Memory B cell (primary cell): ENCODE measurements around the gene DNAI1.

Experiments used
- ATAC-seq: fragments of 150-1000 bp; cut with Tn5 transposase; 2 replicates; pipeline ENCODE4 v1.10.0; 2021; ENCODE audit warnings: low read depth, mild to moderate bottlenecking, moderate library complexity
- DNase-seq, 2 donors: peaks; one replicate each; pipeline ENCODE4 v3.0.0; 2022; ENCODE audit warnings: low spot score in 2 of 2
- H3K27ac Mint-ChIP-seq: one replicate; pipeline ENCODE4 v1.8.0; 2022; ENCODE audit warnings: mild to moderate bottlenecking, moderate library complexity, mixed read lengths
- H3K27me3 Mint-ChIP-seq: one replicate; pipeline ENCODE4 v1.8.0; 2022; ENCODE audit warnings: mixed read lengths
- H3K36me3 Mint-ChIP-seq: one replicate; pipeline ENCODE4 v1.8.0; 2022; ENCODE audit warnings: mild to moderate bottlenecking, mixed read lengths
- H3K4me1 Mint-ChIP-seq: one replicate; pipeline ENCODE4 v1.8.0; 2022; ENCODE audit warnings: mixed read lengths
- H3K4me3 Mint-ChIP-seq: one replicate; pipeline ENCODE4 v1.8.0; 2022; ENCODE audit warnings: mild to moderate bottlenecking, moderate library complexity, mixed read lengths
- H3K9me3 Mint-ChIP-seq: one replicate; pipeline ENCODE4 v1.8.0; 2022; ENCODE audit warnings: mixed read lengths

The DNAI1 gene

DNA sequence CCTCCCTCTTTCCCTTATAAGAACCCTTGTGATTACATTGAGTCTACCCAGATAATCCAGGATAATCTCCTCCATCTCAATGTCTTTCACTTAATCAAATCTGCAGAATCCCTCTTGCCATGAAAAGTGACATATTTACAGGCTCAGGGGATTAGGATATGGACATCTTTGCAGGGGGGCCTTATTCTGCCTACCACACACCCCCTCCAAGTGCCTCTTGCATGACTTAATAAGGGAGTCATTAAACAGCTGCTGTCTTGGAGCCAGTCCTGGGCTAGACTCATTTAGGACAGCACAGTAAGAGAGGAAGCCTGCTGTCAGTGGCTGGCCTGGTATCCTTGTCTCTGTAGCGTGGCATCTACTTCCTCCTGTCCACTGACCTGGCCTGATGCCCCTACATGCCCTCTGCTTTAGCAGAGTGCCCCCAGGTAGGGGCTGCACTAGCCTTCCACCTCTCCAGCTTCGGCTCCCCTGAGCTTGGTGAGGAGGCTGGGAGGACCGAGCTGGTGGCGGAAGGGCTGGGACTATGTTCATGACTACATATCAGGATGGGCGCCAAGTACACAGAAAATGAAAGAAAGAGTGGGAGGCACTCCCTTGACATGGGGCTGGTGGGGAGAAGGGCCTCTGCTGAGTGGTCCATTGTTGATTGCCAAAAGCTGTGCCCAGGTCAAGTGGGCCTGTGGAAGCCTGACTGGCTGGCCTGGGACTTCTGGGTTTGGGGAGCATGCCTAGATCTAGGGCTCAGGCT is 46.9 kb downstream of the DNAI1 start:
- DNase-seq = no peak
- Mint-ChIP-seq H3K36me3 (no peaks in the 10 kb centered on the region), H3K9me3 (no peaks in the 10 kb centered on the region), H3K4me3 (no peak overlapping the region), H3K27me3 (peaks cover 5% of the 10 kb centered on the region), H3K4me1 (peaks cover 1% of the 10 kb centered on the region), H3K27ac (no peak overlapping the region)
- ATAC-seq = no peak

DNA sequence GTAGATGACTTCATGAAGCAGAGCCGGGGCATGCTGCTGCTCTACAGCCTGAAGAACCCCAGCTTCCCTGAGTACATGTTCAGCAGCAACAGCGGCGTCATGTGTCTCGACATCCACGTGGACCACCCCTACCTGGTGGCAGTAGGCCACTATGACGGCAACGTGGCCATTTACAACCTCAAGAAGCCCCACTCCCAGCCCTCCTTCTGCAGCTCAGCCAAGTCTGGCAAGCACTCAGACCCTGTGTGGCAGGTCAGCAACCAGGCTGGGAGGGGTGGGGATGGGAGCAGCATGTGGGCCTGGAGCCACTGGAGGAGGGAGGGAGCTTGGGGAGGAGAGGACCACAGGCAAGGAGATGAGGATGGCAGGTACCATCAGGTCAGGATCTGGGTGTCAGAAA is 48.0 kb downstream of the DNAI1 start:
- peaks cover 7% of the 10 kb centered on the region for H3K27me3 Mint-ChIP-seq
- DNase-seq = no peak
- no peaks in the 10 kb centered on the region for H3K36me3 Mint-ChIP-seq
- no peak overlapping the region for H3K4me3 Mint-ChIP-seq
- no peak overlapping the region for H3K27ac Mint-ChIP-seq
- no peaks in the 10 kb centered on the region for H3K4me1 Mint-ChIP-seq
- H3K9me3 Mint-ChIP-seq = no peaks in the 10 kb centered on the region
- ATAC-seq = no peak

DNA sequence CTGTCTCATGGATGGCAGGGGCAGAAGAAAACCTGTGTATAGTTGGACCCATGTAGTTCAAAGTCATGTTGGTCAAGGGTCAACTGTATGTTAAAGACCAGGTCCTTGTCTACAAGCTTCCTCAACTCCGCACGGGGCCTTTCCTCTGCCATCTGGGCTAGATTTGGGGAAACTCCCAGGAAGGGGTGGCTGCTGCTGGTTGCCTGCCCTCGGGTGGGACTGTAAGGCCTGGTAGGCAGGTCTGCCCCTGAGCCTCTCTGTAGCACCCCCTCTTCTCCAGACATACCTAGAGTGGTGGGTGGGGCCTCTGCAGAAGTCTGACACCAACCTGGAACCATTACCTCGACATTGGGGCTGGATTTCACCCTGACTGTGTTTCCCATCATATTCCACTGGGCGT is 49.0 kb downstream of the DNAI1 start:
- no peak overlapping the region for H3K4me3 Mint-ChIP-seq
- H3K27ac Mint-ChIP-seq = no peak overlapping the region
- no peaks in the 10 kb centered on the region for H3K36me3 Mint-ChIP-seq
- no peaks in the 10 kb centered on the region for H3K4me1 Mint-ChIP-seq
- ATAC-seq (no peak), DNase-seq (no peak)
- peaks cover 7% of the 10 kb centered on the region for H3K27me3 Mint-ChIP-seq
- H3K9me3 Mint-ChIP-seq = no peaks in the 10 kb centered on the region

DNA sequence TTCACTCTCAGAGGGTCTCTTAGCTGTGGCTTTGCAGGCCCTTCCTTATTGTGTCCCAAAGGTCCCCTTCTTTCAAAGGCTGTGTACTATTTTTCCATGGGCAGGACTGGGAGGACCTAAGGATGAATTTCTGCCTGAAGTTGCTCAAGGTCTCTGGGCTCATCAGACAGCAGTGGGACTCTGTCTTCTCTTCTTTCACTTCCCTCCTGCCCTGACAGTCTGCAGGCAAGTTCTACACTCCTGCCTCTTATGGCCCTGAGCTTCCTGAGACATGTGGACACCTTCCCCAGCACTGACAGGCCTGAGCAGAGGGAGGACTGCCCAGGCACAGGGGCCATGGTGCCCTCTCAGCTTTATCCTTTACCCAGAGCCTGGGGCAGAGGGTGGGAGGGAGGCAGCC is 49.4 kb downstream of the DNAI1 start:
- H3K27ac Mint-ChIP-seq = no peak overlapping the region
- peaks cover 7% of the 10 kb centered on the region for H3K27me3 Mint-ChIP-seq
- H3K4me1 Mint-ChIP-seq = no peaks in the 10 kb centered on the region
- no peaks in the 10 kb centered on the region for H3K36me3 Mint-ChIP-seq
- no peak for DNase-seq
- no peaks in the 10 kb centered on the region for H3K9me3 Mint-ChIP-seq
- H3K4me3 Mint-ChIP-seq = no peak overlapping the region
- no peak for ATAC-seq

DNA sequence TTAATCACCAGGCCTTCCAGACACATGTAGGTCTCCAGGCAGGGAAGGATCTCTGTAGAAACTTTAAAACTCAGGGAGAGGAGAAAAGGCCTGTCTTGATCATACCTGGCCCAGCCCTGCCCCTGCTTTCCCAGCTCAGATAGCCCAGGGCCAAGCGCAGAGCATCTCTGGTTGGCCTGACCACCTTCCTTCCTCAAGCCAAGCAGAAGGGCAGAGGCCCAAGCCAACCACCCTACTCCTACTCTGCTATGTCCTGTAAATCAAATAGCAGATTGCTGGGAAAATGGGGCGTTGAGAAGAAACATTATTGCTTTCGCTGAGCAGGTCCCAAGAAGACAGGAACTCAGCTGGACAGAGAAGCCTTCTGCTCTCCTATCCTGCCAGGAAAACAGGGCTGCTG is 49.9 kb downstream of the DNAI1 start:
- no peaks in the 10 kb centered on the region for H3K4me1 Mint-ChIP-seq
- H3K27ac Mint-ChIP-seq = no peak overlapping the region

DNA sequence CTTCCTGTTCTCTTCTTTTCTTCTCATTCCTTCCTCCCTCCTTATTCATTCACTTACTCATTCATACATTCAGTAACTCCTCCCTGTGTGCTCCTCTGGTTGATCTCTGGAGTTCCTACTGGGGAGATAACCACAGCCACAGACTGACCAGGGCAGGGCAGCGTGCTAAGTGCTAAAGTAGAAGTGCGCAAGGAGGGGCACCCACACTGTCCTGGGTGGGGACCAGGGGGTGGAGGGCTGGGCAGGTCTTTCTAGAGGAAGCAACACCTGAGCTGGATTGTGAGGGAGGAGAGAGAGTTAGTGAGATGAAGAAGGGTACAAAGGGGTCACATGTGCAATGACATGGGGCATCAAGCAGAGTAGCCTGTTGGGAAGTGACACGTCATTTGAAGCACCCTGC is 50.3 kb downstream of the DNAI1 start:
- ATAC-seq (no peak), DNase-seq (no peak)
- no peak overlapping the region for H3K27ac Mint-ChIP-seq
- peaks cover 3% of the 10 kb centered on the region for H3K27me3 Mint-ChIP-seq
- no peaks in the 10 kb centered on the region for H3K36me3 Mint-ChIP-seq
- H3K4me3 Mint-ChIP-seq = no peak overlapping the region
- H3K9me3 Mint-ChIP-seq = no peaks in the 10 kb centered on the region
- no peaks in the 10 kb centered on the region for H3K4me1 Mint-ChIP-seq

More for the DNA sequence above, 49.9 kb downstream of the DNAI1 start:
- ATAC-seq = no peak
- H3K4me3 Mint-ChIP-seq = no peak overlapping the region
- DNase-seq = no peak
- H3K27me3 Mint-ChIP-seq = peaks cover 7% of the 10 kb centered on the region
- H3K36me3 Mint-ChIP-seq = no peaks in the 10 kb centered on the region
- H3K9me3 Mint-ChIP-seq = no peaks in the 10 kb centered on the region

DNA sequence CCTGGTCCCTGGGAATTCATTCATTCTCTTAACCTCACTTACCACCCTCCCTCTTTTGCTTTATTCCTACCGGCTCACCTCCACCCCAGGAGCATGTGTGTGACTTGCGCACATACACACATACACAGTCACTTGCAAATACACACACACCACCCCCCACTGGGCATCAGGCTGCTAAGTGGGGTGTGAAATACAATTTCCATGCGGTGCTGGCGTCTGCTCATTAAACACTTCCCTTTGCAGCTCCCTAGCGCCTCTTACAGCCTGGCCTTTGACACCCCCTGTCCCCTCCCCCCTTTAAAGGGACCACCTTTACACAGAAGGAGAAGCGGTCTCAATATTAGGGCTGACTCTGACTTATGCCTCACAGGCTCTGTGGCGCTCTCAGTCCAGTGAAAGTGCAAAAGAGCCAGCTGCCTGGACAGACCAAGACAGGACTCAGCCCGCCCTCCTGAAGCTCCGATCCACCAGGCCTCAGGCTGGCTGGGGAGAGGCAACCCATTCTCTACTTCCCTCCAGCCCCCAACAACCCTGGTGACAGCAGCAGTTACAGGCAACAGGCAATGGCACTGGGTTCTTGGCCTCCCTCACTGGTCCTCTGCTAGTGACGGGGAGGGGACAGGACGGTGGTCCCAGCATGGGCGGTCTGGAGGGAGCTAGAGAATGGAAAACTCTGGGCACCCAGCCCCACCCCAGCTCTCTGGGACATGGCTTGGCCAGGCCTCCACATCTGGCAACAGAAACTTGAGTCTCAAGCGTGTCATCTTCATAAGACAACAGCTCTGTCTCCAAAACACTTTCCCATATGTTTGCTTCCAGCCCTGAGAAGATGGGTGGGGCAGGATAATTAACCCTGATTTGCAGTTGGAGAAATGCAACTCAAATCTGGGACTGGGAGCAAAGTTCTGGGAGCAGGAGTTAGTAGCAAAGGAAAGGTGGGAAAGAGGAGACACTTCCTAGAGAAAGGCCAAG is 52.2 kb downstream of the DNAI1 start:
- Mint-ChIP-seq H3K36me3 (no peaks in the 10 kb centered on the region), H3K9me3 (no peaks in the 10 kb centered on the region), H3K27me3 (peaks cover 6% of the 10 kb centered on the region), H3K4me3 (no peak overlapping the region), H3K4me1 (no peaks in the 10 kb centered on the region), H3K27ac (no peak overlapping the region)
- DNase-seq (no peak), ATAC-seq (no peak)

DNA sequence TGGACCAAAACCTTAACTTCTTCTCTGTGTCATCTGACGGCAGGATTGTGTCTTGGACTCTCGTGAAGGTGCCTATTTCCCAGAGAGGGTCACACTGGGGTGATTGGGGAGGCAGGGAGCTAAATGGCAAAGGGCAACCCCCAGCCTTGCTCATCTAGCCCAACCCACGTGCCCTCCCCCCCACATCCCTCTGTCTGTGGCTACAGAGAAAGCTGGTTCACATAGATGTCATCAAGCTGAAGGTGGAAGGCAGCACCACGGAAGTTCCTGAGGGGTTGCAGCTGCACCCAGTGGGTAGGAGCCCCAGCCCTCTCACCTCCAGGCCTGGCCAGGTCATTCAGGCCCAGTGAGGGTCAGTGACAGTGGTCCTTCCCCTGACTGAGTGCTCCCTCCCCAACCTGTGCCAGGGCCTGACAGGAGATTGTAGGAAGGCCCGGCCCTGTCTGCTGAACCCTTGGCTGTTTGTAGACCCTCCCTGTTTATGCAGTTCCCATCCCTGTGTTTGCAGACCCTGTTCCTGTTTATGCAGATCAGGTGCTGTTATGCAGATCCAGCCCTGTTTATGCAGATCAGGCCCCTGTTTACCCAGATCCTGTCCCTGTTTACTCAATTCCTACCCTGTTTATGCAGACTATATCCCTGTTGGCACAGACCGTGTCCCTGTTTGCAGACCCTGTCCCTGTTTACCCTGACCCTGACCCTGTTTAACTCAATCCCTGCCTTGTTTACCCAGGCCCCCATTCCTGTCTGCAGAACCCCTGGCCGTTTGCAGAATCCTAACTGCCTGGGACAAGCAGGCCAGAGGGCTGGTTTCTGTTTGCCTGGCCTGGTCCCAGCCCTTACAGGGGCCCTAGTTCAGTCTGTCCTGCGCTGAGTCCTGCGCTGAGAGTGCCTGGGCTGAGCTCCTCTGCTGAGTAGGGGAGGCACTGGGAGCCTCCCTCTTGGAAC is 53.8 kb downstream of the DNAI1 start:
- no peaks in the 10 kb centered on the region for H3K9me3 Mint-ChIP-seq
- ATAC-seq (no peak), DNase-seq (no peak)
- H3K27ac Mint-ChIP-seq = no peak overlapping the region
- H3K27me3 Mint-ChIP-seq = peaks cover 6% of the 10 kb centered on the region
- H3K4me3 Mint-ChIP-seq = no peak overlapping the region
- no peaks in the 10 kb centered on the region for H3K36me3 Mint-ChIP-seq
- H3K4me1 Mint-ChIP-seq = no peaks in the 10 kb centered on the region

DNA sequence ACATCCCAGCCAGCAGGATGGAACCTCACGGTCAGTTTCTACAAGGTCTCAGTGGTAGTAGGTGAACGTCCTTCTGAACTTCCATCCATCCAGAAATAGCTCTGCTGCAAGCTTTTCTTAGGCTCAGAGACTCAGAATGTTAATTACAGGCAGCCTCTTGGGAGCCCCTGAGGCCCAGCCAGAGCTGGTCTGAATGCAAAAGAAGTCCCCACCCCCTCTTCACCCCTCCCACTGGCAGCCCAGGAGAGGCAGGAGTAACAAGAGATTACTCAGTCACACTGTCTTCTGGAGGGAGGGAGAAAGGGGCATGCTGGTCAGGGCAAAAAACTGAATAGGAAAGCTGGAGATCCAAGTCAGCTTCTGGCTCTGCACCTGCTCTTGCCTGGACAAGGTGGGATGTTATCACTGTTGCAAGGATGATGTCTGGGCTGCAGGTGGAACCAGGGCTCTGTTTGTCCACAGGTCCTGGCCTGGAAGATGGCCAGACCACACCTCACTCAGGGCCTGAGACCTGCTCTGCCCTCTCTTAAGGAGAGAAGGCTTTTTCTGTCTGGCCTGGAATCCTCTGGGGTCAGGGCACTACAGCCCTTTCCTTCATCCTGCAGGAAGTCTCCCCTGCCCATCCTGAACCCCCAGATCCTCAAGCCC is 55.1 kb downstream of the DNAI1 start:
- DNase-seq (no peak), ATAC-seq (no peak)
- Mint-ChIP-seq H3K9me3 (no peaks in the 10 kb centered on the region), H3K36me3 (no peaks in the 10 kb centered on the region), H3K4me3 (no peak overlapping the region), H3K27ac (no peak overlapping the region), H3K4me1 (no peaks in the 10 kb centered on the region), H3K27me3 (peaks cover 6% of the 10 kb centered on the region)

DNA sequence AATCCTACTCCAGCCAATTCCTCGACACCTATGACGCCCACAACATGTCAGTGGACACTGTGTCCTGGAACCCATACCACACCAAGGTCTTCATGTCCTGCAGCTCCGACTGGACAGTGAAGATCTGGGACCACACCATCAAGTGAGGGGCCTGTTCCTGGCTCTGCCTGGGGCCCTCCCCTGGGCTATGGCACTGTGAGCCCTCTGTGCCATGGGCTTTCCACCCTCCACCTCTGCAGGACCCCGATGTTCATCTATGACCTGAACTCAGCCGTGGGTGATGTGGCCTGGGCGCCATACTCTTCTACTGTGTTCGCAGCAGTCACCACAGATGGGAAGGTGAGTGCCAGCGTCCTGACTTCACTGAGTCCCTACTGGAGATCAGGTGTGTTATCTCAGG is 55.8 kb downstream of the DNAI1 start:
- ATAC-seq = no peak
- H3K27me3 Mint-ChIP-seq = peaks cover 6% of the 10 kb centered on the region

DNA sequence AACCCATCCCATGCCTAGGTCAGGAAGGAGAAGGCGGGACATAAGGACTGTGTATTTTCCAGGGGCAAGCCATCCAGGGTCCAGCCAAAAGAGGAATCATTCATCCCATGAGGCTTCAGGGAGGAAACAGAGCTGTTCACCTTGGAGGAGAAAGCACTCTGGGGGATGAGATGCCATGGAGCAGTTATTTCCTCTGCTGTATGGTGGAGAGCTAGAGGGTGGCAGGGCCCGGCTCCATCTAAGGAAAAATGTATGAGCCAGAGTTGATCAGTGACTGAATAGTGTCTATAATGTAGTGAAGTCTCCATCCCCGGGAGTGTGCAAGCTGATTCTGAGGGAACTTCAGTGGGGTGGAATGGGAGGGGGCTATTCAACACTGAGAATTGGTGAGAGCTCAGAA is 56.2 kb downstream of the DNAI1 start:
- DNase-seq = no peak
- H3K9me3 Mint-ChIP-seq = no peaks in the 10 kb centered on the region
- no peak for ATAC-seq
- H3K27ac Mint-ChIP-seq = no peak overlapping the region
- peaks cover 6% of the 10 kb centered on the region for H3K27me3 Mint-ChIP-seq
- H3K36me3 Mint-ChIP-seq = no peaks in the 10 kb centered on the region
- H3K4me1 Mint-ChIP-seq = no peaks in the 10 kb centered on the region
- H3K4me3 Mint-ChIP-seq = no peak overlapping the region

More for the DNA sequence above, 55.8 kb downstream of the DNAI1 start:
- Mint-ChIP-seq H3K27ac (no peak overlapping the region), H3K36me3 (no peaks in the 10 kb centered on the region), H3K4me3 (no peak overlapping the region), H3K9me3 (no peaks in the 10 kb centered on the region), H3K4me1 (no peaks in the 10 kb centered on the region)
- no peak for DNase-seq

DNA sequence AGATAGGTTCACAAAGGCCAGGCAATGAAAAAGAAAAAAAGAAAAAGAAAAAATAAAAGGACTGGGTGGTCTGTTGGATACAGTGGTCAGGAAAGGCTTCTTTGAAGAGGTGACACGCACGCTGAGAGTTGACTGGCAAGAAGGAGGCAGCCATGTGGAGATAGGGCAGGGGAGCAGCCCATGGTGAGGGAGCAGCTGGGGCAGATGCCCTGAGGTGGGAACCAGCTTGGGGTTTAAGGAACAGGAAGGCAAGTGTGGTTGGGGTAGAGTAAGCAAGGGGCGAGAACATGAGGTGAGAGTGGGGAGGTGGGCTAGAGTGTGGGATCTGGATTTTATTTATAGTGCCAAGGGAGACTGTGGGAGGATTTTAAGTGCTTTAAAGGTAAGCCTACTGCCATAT is 57.4 kb downstream of the DNAI1 start:
- Mint-ChIP-seq H3K4me1 (no peaks in the 10 kb centered on the region), H3K27me3 (peaks cover 7% of the 10 kb centered on the region), H3K36me3 (no peaks in the 10 kb centered on the region), H3K27ac (no peak overlapping the region), H3K9me3 (no peaks in the 10 kb centered on the region), H3K4me3 (no peak overlapping the region)
- DNase-seq (no peak), ATAC-seq (no peak)

DNA sequence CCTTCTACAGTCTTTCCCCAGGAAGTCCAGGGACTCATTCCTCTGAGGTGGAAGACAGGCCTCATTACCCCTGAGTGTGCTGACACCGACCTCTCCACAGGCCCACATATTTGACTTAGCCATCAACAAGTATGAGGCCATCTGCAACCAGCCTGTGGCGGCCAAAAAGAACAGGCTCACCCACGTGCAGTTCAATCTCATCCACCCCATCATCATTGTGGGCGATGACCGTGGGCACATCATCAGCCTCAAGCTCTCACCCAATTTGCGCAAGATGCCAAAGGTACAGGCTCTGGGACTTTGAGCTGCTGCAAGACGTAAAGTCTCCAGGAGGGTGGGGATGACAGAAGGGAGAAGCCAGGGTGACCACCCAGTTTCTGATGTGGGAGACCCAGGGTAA is 58.6 kb downstream of the DNAI1 start:
- ATAC-seq (no peak), DNase-seq (no peak)
- Mint-ChIP-seq H3K4me3 (no peak overlapping the region), H3K4me1 (no peaks in the 10 kb centered on the region), H3K9me3 (no peaks in the 10 kb centered on the region), H3K36me3 (no peaks in the 10 kb centered on the region), H3K27me3 (peaks cover 6% of the 10 kb centered on the region), H3K27ac (no peak overlapping the region)
